MM.1S (cell line): Measurements from ENCODE around the gene FCHSD2.
"Not testable (repeated sequence)": the region's sequence is repeated elsewhere in the genome, so short reads cannot be mapped to it uniquely, and the experiment has no call there.

Source experiments
- DNase-seq: peaks from one replicate; pipeline ENCODE4 v3.0.0-alpha.2; 2015
- H2AFZ ChIP-seq: fragments of 300-600 bp; sonication (generic); 2 replicates; pipeline ENCODE4 v1.6.0; 2016; ENCODE audit warnings: antibody characterized with exemption, low read length
- H3F3A ChIP-seq: fragments of 300-600 bp; sonication (generic); 2 replicates; pipeline ENCODE4 v1.6.1; 2016; ENCODE audit warnings: mild to moderate bottlenecking, antibody characterized with exemption, low read length, moderate library complexity, mixed read lengths; ENCODE audit not compliant: insufficient read depth
- H3K27ac ChIP-seq: fragments of 300-600 bp; sonication (generic); 2 replicates; pipeline ENCODE4 v1.5.1; 2016; ENCODE audit warnings: mild to moderate bottlenecking, low read length
- H3K27me3 ChIP-seq: fragments of 300-600 bp; sonication (generic); replicated peaks from 2 replicates; pipeline ENCODE4 v1.6.0; 2016; ENCODE audit warnings: low read length; ENCODE audit not compliant: insufficient read depth
- H3K36me3 ChIP-seq: fragments of 300-600 bp; sonication (generic); replicated peaks from 2 replicates; pipeline ENCODE4 v1.6.1; 2016; ENCODE audit warnings: mild to moderate bottlenecking, low read length, mixed read lengths; ENCODE audit not compliant: insufficient read depth
- H3K4me1 ChIP-seq: fragments of 300-600 bp; sonication (generic); 2 replicates; pipeline ENCODE4 v1.6.1; 2016; ENCODE audit warnings: low read length, mixed read lengths
- H3K4me2 ChIP-seq: fragments of 300-600 bp; sonication (generic); 2 replicates; pipeline ENCODE4 v1.6.0; 2016; ENCODE audit warnings: low read depth, low read length
- H3K4me3 ChIP-seq: fragments of 300-600 bp; sonication (generic); 2 replicates; pipeline ENCODE4 v1.5.1; 2016; ENCODE audit warnings: low read length, mixed read lengths
- H3K79me2 ChIP-seq: fragments of 300-600 bp; sonication (generic); 2 replicates; pipeline ENCODE4 v1.6.1; 2016; ENCODE audit warnings: mixed run types, low read length, mixed read lengths
- H3K9ac ChIP-seq: fragments of 300-600 bp; sonication (generic); 2 replicates; pipeline ENCODE4 v1.6.1; 2016; ENCODE audit warnings: low read length, mixed read lengths
- H3K9me2 ChIP-seq: fragments of 300-600 bp; sonication (generic); replicated peaks from 2 replicates; pipeline ENCODE4 v1.6.1; 2016; ENCODE audit warnings: mild to moderate bottlenecking, low read length, mixed read lengths; ENCODE audit not compliant: insufficient read depth
- H3K9me3 ChIP-seq: fragments of 300-600 bp; sonication (generic); replicated peaks from 2 replicates; pipeline ENCODE4 v1.6.1; 2016; ENCODE audit warnings: mild to moderate bottlenecking, low read length, mixed read lengths; ENCODE audit not compliant: insufficient read depth
- H4K20me1 ChIP-seq: fragments of 300-600 bp; sonication (generic); 2 replicates; pipeline ENCODE4 v1.6.1; 2016; ENCODE audit warnings: mild to moderate bottlenecking, low read length, moderate library complexity, mixed read lengths; ENCODE audit not compliant: insufficient read depth
- CTCF ChIP-seq: fragments of 300-600 bp; sonication (generic); IDR thresholded peaks from 2 replicates; pipeline ENCODE4 v1.5.1; 2016; ENCODE audit warnings: antibody characterized with exemption, low read length, mixed read lengths
- EZH2 ChIP-seq: fragments of 300-600 bp; sonication (generic); optimal IDR thresholded peaks from 2 replicates; pipeline ENCODE3; 2017; ENCODE audit warnings: low read depth, mild to moderate bottlenecking, antibody characterized with exemption, low read length, mixed read lengths
- EZH2phosphoT487 ChIP-seq: fragments of 300-600 bp; sonication (generic); IDR thresholded peaks from 2 replicates; pipeline ENCODE4 v1.6.1; 2018; ENCODE audit warnings: antibody characterized with exemption, low read length

Gene FCHSD2

GRCh38 chr11:72983560-72983959, 158.6 kb downstream of the FCHSD2 start:
- H3K4me2 ChIP-seq = no peak overlapping the region
- no peak overlapping the region for H2AFZ ChIP-seq
- H3K9me2 ChIP-seq = no peaks in the 10 kb centered on the region
- TF ChIP-seq EZH2phosphoT487 (no peak), EZH2 (no peak), CTCF (no peak)
- H3K4me1 ChIP-seq = no peaks in the 10 kb centered on the region
- H4K20me1 ChIP-seq = no peaks in the 10 kb centered on the region
- no peaks in the 10 kb centered on the region for H3K27me3 ChIP-seq
- no peak overlapping the region for H3K4me3 ChIP-seq
- no peaks in the 10 kb centered on the region for H3K9me3 ChIP-seq
- H3K27ac ChIP-seq = no peak overlapping the region
- H3K79me2 ChIP-seq = no peaks in the 10 kb centered on the region
- no peaks in the 10 kb centered on the region for H3F3A ChIP-seq
- DNase-seq = no peak
- peaks cover 5% of the 10 kb centered on the region; the same call in 1 of the 2 replicates for H3K36me3 ChIP-seq
- no peak overlapping the region for H3K9ac ChIP-seq

- no peak overlapping the region for H3K4me2 ChIP-seq
- H3K9me2 ChIP-seq = no peaks in the 10 kb centered on the region
- peaks cover 5% of the 10 kb centered on the region; the same call in 1 of the 2 replicates for H3K36me3 ChIP-seq
- H3K9ac ChIP-seq = no peak overlapping the region
- H3F3A ChIP-seq = no peaks in the 10 kb centered on the region
- TF ChIP-seq EZH2phosphoT487 = no peak
- no peak for TF ChIP-seq CTCF
- no peak for TF ChIP-seq EZH2
- no peak overlapping the region for H2AFZ ChIP-seq
- no peaks in the 10 kb centered on the region for H3K27me3 ChIP-seq
- no peaks in the 10 kb centered on the region for H4K20me1 ChIP-seq
- H3K79me2 ChIP-seq = no peaks in the 10 kb centered on the region
- no peaks in the 10 kb centered on the region for H3K4me1 ChIP-seq
- no peak overlapping the region for H3K4me3 ChIP-seq
- DNase-seq = no peak
- H3K9me3 ChIP-seq = no peaks in the 10 kb centered on the region
- no peak overlapping the region for H3K27ac ChIP-seq
Measured at GRCh38 chr11:72981971-72982685, 160.0 kb downstream of the FCHSD2 start.

- H3K9ac ChIP-seq = no peak overlapping the region
- no peak overlapping the region for H3K4me3 ChIP-seq
- no peaks in the 10 kb centered on the region for H3K9me3 ChIP-seq
- no peaks in the 10 kb centered on the region for H4K20me1 ChIP-seq
- H3K36me3 ChIP-seq = peaks cover 5% of the 10 kb centered on the region; the same call in 1 of the 2 replicates
- H2AFZ ChIP-seq = no peak overlapping the region
- no peak overlapping the region for H3K27ac ChIP-seq
- no peaks in the 10 kb centered on the region for H3K79me2 ChIP-seq
- no peak for TF ChIP-seq CTCF
- TF ChIP-seq EZH2phosphoT487 = no peak
- TF ChIP-seq EZH2 = no peak
- no peak for DNase-seq
- H3K4me2 ChIP-seq = no peak overlapping the region
- no peaks in the 10 kb centered on the region for H3K27me3 ChIP-seq
- H3F3A ChIP-seq = no peaks in the 10 kb centered on the region
- no peaks in the 10 kb centered on the region for H3K4me1 ChIP-seq
- H3K9me2 ChIP-seq = no peaks in the 10 kb centered on the region
Measured at GRCh38 chr11:72981080-72981479, 161.0 kb downstream of the FCHSD2 start.

GRCh38 chr11:72977782-72978181, 164.3 kb downstream of the FCHSD2 start:
- H3K27ac ChIP-seq, H3K9me2 ChIP-seq, H3K4me3 ChIP-seq, H3K4me2 ChIP-seq, H4K20me1 ChIP-seq, H3K9me3 ChIP-seq, H3F3A ChIP-seq, H2AFZ ChIP-seq, H3K27me3 ChIP-seq, H3K36me3 ChIP-seq, H3K9ac ChIP-seq, DNase-seq: not testable (repeated sequence)
- peaks cover 12% of the 10 kb centered on the region for H3K79me2 ChIP-seq
- peaks cover 11% of the 10 kb centered on the region for H3K4me1 ChIP-seq

GRCh38 chr11:72976522-72976892, 165.6 kb downstream of the FCHSD2 start:
- H3K9me3 ChIP-seq, H3K36me3 ChIP-seq, H3K4me3 ChIP-seq, H3K9me2 ChIP-seq, H3F3A ChIP-seq, H4K20me1 ChIP-seq, H3K27ac ChIP-seq, H3K4me2 ChIP-seq, H2AFZ ChIP-seq, H3K9ac ChIP-seq, H3K27me3 ChIP-seq, DNase-seq: not testable (repeated sequence)
- peaks cover 11% of the 10 kb centered on the region for H3K4me1 ChIP-seq
- H3K79me2 ChIP-seq = peaks cover 20% of the 10 kb centered on the region
